Measurements from ENCODE around the gene SYT5.
"Not testable (repeated sequence)": the region's sequence is repeated elsewhere in the genome, so short reads cannot be mapped to it uniquely, and the experiment has no call there.

The SYT5 gene

GRCh38 chr19:55226788-55227187, 46.7 kb upstream of the SYT5 start:
- H4K20me1 ChIP-seq (ENCODE audit: insufficient read depth, low read length, poor library complexity, severe bottlenecking) = peaks cover 66% of the 10 kb centered on the region
- H3K4me3 ChIP-seq (ENCODE audit: low read length, poor library complexity, severe bottlenecking) = no peak overlapping the region
- no peaks in the 10 kb centered on the region for H3K27me3 ChIP-seq (ENCODE audit: insufficient read depth, low read length, poor library complexity, severe bottlenecking)
- H3K9ac ChIP-seq (ENCODE audit: low read depth, low read length, poor library complexity, severe bottlenecking) = no peak overlapping the region
- no peak overlapping the region for H2AFZ ChIP-seq (ENCODE audit: low read length)
- H3K79me2 ChIP-seq (ENCODE audit: insufficient read depth, low read length) = peaks cover under 1% of the 10 kb centered on the region; the same call in 1 of the 2 replicates
- H3K4me2 ChIP-seq (ENCODE audit: low read depth, low read length, poor library complexity, severe bottlenecking) = no peak overlapping the region
- no peaks in the 10 kb centered on the region for H3K4me1 ChIP-seq (ENCODE audit: insufficient read depth, low read length, poor library complexity, severe bottlenecking)
- TF ChIP-seq EZH2phosphoT487 (IDR thresholded peaks at IDR 0.05; ENCODE audit: borderline replicate concordance) = no peak
- no peak for TF ChIP-seq CTCF (conservative IDR thresholded peaks at IDR 0.05; ENCODE audit: low read length)
- no peaks in the 10 kb centered on the region for H3K9me3 ChIP-seq (ENCODE audit: insufficient read depth, low read depth, low read length)
- H3F3A ChIP-seq (ENCODE audit: low read depth) = no peaks in the 10 kb centered on the region
- no peaks in the 10 kb centered on the region for H3K9me2 ChIP-seq (replicated peaks; ENCODE audit: low read depth, low read length)
- H3K36me3 ChIP-seq (ENCODE audit: insufficient read depth, low read length) = peaks cover 68% of the 10 kb centered on the region; the same call in 1 of the 2 replicates

GRCh38 chr19:55226273-55226672, 46.2 kb upstream of the SYT5 start:
- Histone ChIP-seq H3K4me2 (ENCODE audit: low read depth, low read length, poor library complexity, severe bottlenecking) (no peak overlapping the region), H3K9ac (ENCODE audit: low read depth, low read length, poor library complexity, severe bottlenecking) (no peak overlapping the region), H3K79me2 (ENCODE audit: insufficient read depth, low read length) (no peaks in the 10 kb centered on the region), H3K36me3 (ENCODE audit: insufficient read depth, low read length) (peaks cover 63% of the 10 kb centered on the region; the same call in 1 of the 2 replicates), H3K9me3 (ENCODE audit: insufficient read depth, low read depth, low read length) (no peaks in the 10 kb centered on the region), H3K4me3 (ENCODE audit: low read length, poor library complexity, severe bottlenecking) (no peak overlapping the region), H3F3A (ENCODE audit: low read depth) (no peaks in the 10 kb centered on the region), H3K27me3 (ENCODE audit: insufficient read depth, low read length, poor library complexity, severe bottlenecking) (no peaks in the 10 kb centered on the region), H3K4me1 (ENCODE audit: insufficient read depth, low read length, poor library complexity, severe bottlenecking) (no peaks in the 10 kb centered on the region), H2AFZ (ENCODE audit: low read length) (no peak overlapping the region), H3K9me2 (replicated peaks; ENCODE audit: low read depth, low read length) (no peaks in the 10 kb centered on the region), H4K20me1 (ENCODE audit: insufficient read depth, low read length, poor library complexity, severe bottlenecking) (peaks cover 61% of the 10 kb centered on the region)
- no peak for TF ChIP-seq EZH2phosphoT487 (IDR thresholded peaks at IDR 0.05; ENCODE audit: borderline replicate concordance)
- TF ChIP-seq CTCF (conservative IDR thresholded peaks at IDR 0.05; ENCODE audit: low read length) = no peak

- H4K20me1 ChIP-seq (ENCODE audit: insufficient read depth, low read length, poor library complexity, severe bottlenecking) = peaks cover 56% of the 10 kb centered on the region
- H3K4me3 ChIP-seq (ENCODE audit: low read length, poor library complexity, severe bottlenecking) = no peak overlapping the region
- no peaks in the 10 kb centered on the region for H3K9me3 ChIP-seq (ENCODE audit: insufficient read depth, low read depth, low read length)
- no peak overlapping the region for H3K9ac ChIP-seq (ENCODE audit: low read depth, low read length, poor library complexity, severe bottlenecking)
- peaks cover 57% of the 10 kb centered on the region; the same call in 1 of the 2 replicates for H3K36me3 ChIP-seq (ENCODE audit: insufficient read depth, low read length)
- H3K9me2 ChIP-seq (replicated peaks; ENCODE audit: low read depth, low read length) = no peaks in the 10 kb centered on the region
- no peaks in the 10 kb centered on the region for H3F3A ChIP-seq (ENCODE audit: low read depth)
- H2AFZ ChIP-seq (ENCODE audit: low read length) = no peak overlapping the region
- TF ChIP-seq CTCF (conservative IDR thresholded peaks at IDR 0.05; ENCODE audit: low read length) (no peak), EZH2phosphoT487 (IDR thresholded peaks at IDR 0.05; ENCODE audit: borderline replicate concordance) (no peak)
- H3K4me1 ChIP-seq (ENCODE audit: insufficient read depth, low read length, poor library complexity, severe bottlenecking) = no peaks in the 10 kb centered on the region
- no peaks in the 10 kb centered on the region for H3K27me3 ChIP-seq (ENCODE audit: insufficient read depth, low read length, poor library complexity, severe bottlenecking)
- no peaks in the 10 kb centered on the region for H3K79me2 ChIP-seq (ENCODE audit: insufficient read depth, low read length)
- H3K4me2 ChIP-seq (ENCODE audit: low read depth, low read length, poor library complexity, severe bottlenecking) = no peak overlapping the region
Observed at GRCh38 chr19:55225415-55225958, 45.4 kb upstream of the SYT5 start.

- H3K9me3 ChIP-seq (ENCODE audit: insufficient read depth, low read depth, low read length); H3K9me2 ChIP-seq (replicated peaks; ENCODE audit: low read depth, low read length); H3K27me3 ChIP-seq (ENCODE audit: insufficient read depth, low read length, poor library complexity, severe bottlenecking); H2AFZ ChIP-seq (ENCODE audit: low read length); H3K9ac ChIP-seq (ENCODE audit: low read depth, low read length, poor library complexity, severe bottlenecking); H3F3A ChIP-seq (ENCODE audit: low read depth); H3K4me3 ChIP-seq (ENCODE audit: low read length, poor library complexity, severe bottlenecking); H3K79me2 ChIP-seq (ENCODE audit: insufficient read depth, low read length); H3K4me1 ChIP-seq (ENCODE audit: insufficient read depth, low read length, poor library complexity, severe bottlenecking); H3K4me2 ChIP-seq (ENCODE audit: low read depth, low read length, poor library complexity, severe bottlenecking): not testable (repeated sequence)
- H3K36me3 ChIP-seq (ENCODE audit: insufficient read depth, low read length) = peaks cover 50% of the 10 kb centered on the region; the same call in 1 of the 2 replicates
- H4K20me1 ChIP-seq (ENCODE audit: insufficient read depth, low read length, poor library complexity, severe bottlenecking) = peaks cover 52% of the 10 kb centered on the region
Observed at GRCh38 chr19:55224679-55225414, 44.8 kb upstream of the SYT5 start.
